ENCODE data around the gene ICOSLG. TPM values are rescaled to one million over a fixed set of nuclear protein-coding genes. Genes with fewer than 3 reads are reported as not detected.

The ICOSLG gene
- total RNA-seq, 1 donor from 2014 or later, result not detected

DNA sequence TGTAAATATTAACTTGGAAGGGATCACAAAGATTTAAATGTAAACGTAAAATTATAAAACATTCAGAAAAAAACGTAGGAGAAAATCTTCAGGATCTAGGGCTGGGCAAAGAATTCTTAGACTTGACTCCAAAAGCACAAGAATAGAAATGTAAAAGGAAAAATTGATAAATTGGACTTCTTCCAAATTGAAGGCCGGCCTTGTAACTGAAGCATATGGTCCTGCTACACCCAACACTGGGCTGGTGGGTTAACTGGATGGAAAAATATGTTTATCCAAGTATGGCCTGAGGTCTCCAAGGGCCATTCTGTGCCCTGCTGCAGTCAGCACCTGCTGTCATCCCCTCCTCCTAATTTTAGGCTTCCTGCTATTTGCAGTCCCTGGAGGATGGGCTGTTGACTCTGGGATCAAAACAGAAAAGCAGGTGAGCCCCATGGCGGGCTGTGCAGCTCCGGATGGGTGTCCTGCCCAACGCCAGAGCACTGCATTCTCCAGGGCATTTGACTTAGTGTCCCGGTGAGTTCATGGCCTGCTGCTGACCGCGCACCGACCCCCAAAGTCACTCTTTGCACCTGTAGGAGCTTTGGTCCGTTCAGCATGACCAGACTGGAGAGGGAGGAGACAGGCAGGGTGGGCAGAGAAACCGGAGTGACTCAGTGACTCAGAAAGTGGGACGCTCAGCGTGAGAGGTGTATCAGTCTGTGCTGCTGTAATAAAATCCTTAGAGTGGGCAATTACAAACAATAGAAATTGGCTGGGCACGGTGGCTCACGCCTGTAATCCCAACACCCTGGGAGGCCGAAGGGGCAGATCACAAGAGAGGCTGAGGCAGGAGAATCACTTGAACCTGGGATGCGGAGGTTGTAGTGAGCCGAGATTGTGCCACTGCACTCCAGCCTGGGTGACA, 38.9 kb upstream of the ICOSLG start:
- intact Hi-C loops (cut with DNase I), result no loop called here
- DNase-seq (ENCODE audit: low spot score in 2 of 2), result no peak

DNA sequence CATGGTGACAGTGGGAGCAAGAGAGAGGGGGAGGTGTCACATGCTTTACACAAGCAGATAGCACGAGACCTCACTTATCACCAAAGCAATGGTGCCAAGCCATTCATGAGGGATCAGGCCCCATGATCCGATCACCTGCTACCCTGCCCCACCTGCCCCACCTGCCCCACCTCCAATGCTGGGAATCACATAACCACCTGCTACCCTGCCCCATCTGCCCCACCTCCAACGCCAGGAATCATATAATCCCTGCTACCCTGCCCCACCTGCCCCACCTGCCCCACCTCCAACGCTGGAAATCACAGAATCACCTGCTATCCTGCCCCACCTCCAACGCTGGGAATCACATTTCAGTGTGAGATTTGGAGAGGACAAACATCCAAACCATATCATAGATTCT, 34.3 kb upstream of the ICOSLG start:
- Histone ChIP-seq H3K4me3 (no peak overlapping the region), H3K36me3 (no peaks in the 10 kb centered on the region), H3K9me3 (no peaks in the 10 kb centered on the region), H3K4me1 (no peaks in the 10 kb centered on the region), H3K27me3 (no peaks in the 10 kb centered on the region), H3K27ac (no peak overlapping the region)
- no peak for DNase-seq (ENCODE audit: low spot score in 2 of 2)
- intact Hi-C loops (cut with DNase I), result no loop called here
- TF ChIP-seq, protein P1, sequence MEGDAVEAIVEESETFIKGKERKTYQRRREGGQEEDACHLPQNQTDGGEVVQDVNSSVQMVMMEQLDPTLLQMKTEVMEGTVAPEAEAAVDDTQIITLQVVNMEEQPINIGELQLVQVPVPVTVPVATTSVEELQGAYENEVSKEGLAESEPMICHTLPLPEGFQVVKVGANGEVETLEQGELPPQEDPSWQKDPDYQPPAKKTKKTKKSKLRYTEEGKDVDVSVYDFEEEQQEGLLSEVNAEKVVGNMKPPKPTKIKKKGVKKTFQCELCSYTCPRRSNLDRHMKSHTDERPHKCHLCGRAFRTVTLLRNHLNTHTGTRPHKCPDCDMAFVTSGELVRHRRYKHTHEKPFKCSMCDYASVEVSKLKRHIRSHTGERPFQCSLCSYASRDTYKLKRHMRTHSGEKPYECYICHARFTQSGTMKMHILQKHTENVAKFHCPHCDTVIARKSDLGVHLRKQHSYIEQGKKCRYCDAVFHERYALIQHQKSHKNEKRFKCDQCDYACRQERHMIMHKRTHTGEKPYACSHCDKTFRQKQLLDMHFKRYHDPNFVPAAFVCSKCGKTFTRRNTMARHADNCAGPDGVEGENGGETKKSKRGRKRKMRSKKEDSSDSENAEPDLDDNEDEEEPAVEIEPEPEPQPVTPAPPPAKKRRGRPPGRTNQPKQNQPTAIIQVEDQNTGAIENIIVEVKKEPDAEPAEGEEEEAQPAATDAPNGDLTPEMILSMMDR (IDR thresholded peaks at IDR 0.05), result no peak

More for the DNA sequence above, 38.9 kb upstream of the ICOSLG start:
- H3K4me1 ChIP-seq, result no peaks in the 10 kb centered on the region
- TF ChIP-seq, protein P1 (IDR thresholded peaks at IDR 0.05), result no peak
- H3K4me3 ChIP-seq, result no peak overlapping the region
- H3K27me3 ChIP-seq, result no peaks in the 10 kb centered on the region
- no peak overlapping the region for H3K27ac ChIP-seq
- no peaks in the 10 kb centered on the region for H3K36me3 ChIP-seq
- H3K9me3 ChIP-seq, result no peaks in the 10 kb centered on the region

DNA sequence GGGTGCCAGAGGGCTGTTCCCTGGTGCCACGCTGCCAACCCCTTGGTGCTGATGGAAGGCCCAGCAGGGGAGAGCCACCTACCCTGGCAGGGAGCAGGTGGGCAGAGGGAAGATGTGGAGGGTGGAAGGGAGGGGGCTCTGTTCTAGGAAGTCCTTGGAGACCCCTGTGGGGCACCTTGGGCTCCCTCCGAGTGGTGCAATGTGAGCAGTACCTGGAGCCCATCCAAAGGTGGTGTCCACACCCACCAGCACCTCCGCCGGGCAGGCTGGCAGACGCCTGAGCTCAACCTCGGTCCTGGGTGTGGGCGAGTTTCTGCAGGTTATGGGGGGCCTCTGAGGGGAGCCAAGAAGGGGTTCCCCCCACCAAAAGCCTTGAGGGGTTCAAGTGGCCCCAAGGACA, 32.3 kb upstream of the ICOSLG start:
- Histone ChIP-seq H3K36me3 (no peaks in the 10 kb centered on the region), H3K9me3 (no peaks in the 10 kb centered on the region), H3K27me3 (no peaks in the 10 kb centered on the region), H3K27ac (no peak overlapping the region), H3K4me3 (no peak overlapping the region), H3K4me1 (no peaks in the 10 kb centered on the region)
- intact Hi-C loops (cut with DNase I), result no loop called here
- DNase-seq (ENCODE audit: low spot score in 2 of 2), result no peak
- TF ChIP-seq, protein P1 (IDR thresholded peaks at IDR 0.05), result no peak

DNA sequence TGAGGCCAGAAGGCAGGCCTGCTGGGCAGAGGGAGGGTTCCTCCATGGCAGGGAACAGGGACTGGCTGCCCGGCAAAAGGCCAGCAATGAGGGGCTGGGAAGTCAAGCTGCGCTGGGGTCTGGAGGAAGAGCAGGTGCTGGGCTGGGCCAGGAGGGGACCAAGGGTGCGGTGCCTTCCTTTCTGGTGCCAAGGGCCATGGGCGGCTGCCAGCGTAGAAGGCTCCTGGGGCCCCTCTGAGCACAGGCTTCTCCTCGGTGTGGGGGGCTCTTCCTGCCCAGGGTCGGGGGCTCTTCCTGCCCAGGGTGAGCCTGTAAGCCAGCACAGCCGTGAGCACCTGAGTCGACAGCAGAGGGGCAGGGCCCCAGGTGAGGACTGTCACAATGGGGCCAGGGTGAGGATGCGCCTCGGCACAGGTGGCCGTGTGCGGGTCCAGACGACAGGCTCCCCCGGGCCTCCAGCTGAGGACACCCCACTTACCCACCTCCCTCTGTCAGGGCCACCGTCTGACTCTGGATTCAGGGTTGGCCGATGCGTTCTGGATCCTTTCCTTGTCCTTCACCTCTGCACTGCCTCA, 31.6 kb upstream of the ICOSLG start:
- H3K36me3 ChIP-seq, result no peaks in the 10 kb centered on the region
- TF ChIP-seq, protein P1 (IDR thresholded peaks at IDR 0.05), result no peak
- H3K4me3 ChIP-seq, result no peak overlapping the region
- DNase-seq (ENCODE audit: low spot score in 2 of 2), result no peak
- no peak overlapping the region for H3K27ac ChIP-seq
- no peaks in the 10 kb centered on the region for H3K27me3 ChIP-seq
- intact Hi-C loops (cut with DNase I), result no loop called here
- H3K4me1 ChIP-seq, result no peaks in the 10 kb centered on the region
- no peaks in the 10 kb centered on the region for H3K9me3 ChIP-seq

DNA sequence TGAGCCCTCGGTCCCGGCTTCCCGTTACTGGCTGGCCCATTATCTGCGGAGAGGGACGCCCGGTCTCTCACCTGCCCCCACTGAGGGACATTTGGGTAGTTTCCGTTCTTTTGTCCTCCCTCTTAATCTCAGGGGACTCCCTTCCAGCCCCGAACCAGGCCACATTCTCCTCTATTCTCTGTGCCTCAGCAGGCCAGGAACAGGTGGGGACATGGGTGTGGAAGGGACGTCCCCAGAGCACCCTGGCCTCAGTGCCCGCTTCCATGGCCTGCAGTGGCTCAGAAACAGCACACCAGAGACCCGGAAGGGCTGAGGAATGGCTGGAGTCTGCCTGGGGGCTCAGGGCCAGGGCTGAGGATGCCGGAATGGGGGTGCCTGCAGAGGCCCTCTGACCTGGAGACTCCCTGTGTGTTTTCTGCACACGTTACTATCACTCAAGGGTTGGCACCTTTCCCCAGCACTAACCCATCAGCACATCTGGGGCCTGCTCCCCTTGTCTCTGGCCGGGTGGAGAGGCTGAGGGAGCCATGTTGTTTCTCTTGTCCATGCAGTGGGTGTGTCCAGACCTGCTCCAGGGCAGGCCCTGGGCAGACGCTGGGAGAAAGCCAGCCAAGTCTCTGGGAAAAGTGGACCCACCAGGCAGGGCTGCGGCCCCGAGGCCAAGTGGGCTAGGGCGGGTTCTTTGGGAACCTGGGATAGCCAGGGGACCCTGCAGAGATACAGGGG, 31.0 kb upstream of the ICOSLG start:
- TF ChIP-seq, protein P1 (IDR thresholded peaks at IDR 0.05), result no peak
- Histone ChIP-seq H3K27ac (no peak overlapping the region), H3K4me3 (no peak overlapping the region), H3K36me3 (no peaks in the 10 kb centered on the region), H3K9me3 (no peaks in the 10 kb centered on the region), H3K27me3 (no peaks in the 10 kb centered on the region), H3K4me1 (no peaks in the 10 kb centered on the region)
- no peak for DNase-seq (ENCODE audit: low spot score in 2 of 2)
- intact Hi-C loops (cut with DNase I), result no loop called here
